DOHH2 (cell line): ENCODE data around the gene TSC1.

Source experiments
- H3F3A ChIP-seq: fragments of 200-600 bp; sonication (generic), shearing (Covaris generic); 2 replicates; pipeline ENCODE4 v1.6.0; 2016; ENCODE audit warnings: antibody characterized with exemption, mild to moderate bottlenecking; ENCODE audit not compliant: control insufficient read depth, insufficient read depth
- H3K27ac ChIP-seq: fragments of 200-600 bp; sonication (generic); 2 replicates; pipeline ENCODE4 v1.5.1; 2014; ENCODE audit warnings: low read depth, mild to moderate bottlenecking, low read length, moderate library complexity
- H3K27me3 ChIP-seq: fragments of 200-600 bp; sonication (generic); 2 replicates; pipeline ENCODE4 v1.6.1; 2014; ENCODE audit warnings: mild to moderate bottlenecking, low read length, mixed read lengths; ENCODE audit not compliant: control insufficient read depth
- H3K36me3 ChIP-seq: fragments of 200-600 bp; sonication (generic); 2 replicates; pipeline ENCODE4 v1.6.1; 2014; ENCODE audit warnings: mild to moderate bottlenecking, low read length, moderate library complexity, mixed read lengths; ENCODE audit not compliant: control insufficient read depth
- H3K4me1 ChIP-seq: fragments of 200-600 bp; sonication (generic); 2 replicates; pipeline ENCODE4 v1.6.1; 2014; ENCODE audit warnings: mild to moderate bottlenecking, low read length, mixed read lengths; ENCODE audit not compliant: control insufficient read depth
- H3K4me2 ChIP-seq: fragments of 200-600 bp; sonication (generic); 2 replicates; pipeline ENCODE4 v1.6.0; 2014; ENCODE audit warnings: mild to moderate bottlenecking, low read length, moderate library complexity
- H3K4me3 ChIP-seq: fragments of 200-600 bp; sonication (generic); 2 replicates; pipeline ENCODE4 v1.5.1; 2014; ENCODE audit warnings: mild to moderate bottlenecking, low read length, mixed read lengths
- H3K79me2 ChIP-seq: fragments of 200-600 bp; sonication (generic); 2 replicates; pipeline ENCODE4 v1.6.1; 2014; ENCODE audit warnings: mild to moderate bottlenecking, low read length, mixed read lengths; ENCODE audit not compliant: control insufficient read depth
- H3K9me2 ChIP-seq: fragments of 200-600 bp; sonication (generic); replicated peaks from 2 replicates; pipeline ENCODE4 v1.6.1; 2014; ENCODE audit warnings: mild to moderate bottlenecking, low read length, mixed read lengths; ENCODE audit not compliant: control insufficient read depth
- H3K9me3 ChIP-seq: fragments of 200-600 bp; sonication (generic); 2 replicates; pipeline ENCODE4 v1.6.1; 2014; ENCODE audit warnings: antibody characterized with exemption, low read length, mixed read lengths; ENCODE audit not compliant: control insufficient read depth, insufficient read depth
- H4K20me1 ChIP-seq: fragments of 200-600 bp; sonication (generic); 2 replicates; pipeline ENCODE4 v1.6.0; 2014; ENCODE audit warnings: low read depth, mild to moderate bottlenecking, antibody characterized with exemption, low read length, moderate library complexity; ENCODE audit not compliant: control insufficient read depth, insufficient read depth
- EZH2phosphoT487 ChIP-seq: fragments of 200-600 bp; sonication (generic); IDR thresholded peaks from 2 replicates; pipeline ENCODE4 v1.6.1; 2017; ENCODE audit warnings: borderline replicate concordance, mild to moderate bottlenecking, antibody characterized with exemption, low read length, moderate library complexity, mixed read lengths
- TF ChIP-seq, protein P1 (sequence below): fragments of 200-600 bp; sonication (generic); IDR thresholded peaks from one replicate; pipeline ENCODE4 v1.5.1; 2014; ENCODE audit warnings: antibody characterized with exemption, mild to moderate bottlenecking, low read depth, low read length; ENCODE audit not compliant: poor library complexity, severe bottlenecking

Gene TSC1

DNA sequence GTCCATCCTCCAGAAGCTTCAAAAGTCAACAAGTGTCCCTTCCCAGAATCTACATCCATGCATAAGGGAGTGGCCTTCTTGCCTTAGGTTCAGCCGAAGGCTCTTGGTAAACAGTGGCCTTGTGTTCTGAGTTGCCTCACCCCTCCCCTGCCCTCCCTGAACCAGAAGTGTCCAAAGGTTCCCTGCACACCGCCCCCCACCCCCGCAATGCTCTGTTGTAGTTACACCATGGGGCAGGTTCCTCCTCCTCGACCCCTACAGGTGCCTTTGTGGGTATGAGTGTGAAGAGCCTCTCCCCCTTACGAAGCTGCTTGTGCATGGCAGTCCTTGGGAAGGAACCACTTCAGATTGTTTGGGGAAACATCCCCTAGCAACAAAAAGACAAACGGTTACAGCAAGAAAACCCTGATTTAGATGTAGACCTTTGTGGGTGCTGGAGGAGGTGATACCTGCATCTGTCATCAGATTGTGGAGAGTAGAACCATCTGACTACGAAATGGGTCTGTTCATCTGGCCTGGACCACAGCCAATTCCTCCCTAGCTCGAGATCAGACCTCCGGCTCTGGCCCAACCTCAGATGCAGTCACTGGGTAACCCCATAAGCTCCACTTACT is 58.6 kb downstream of the TSC1 start:
- no peaks in the 10 kb centered on the region for H3K9me3 ChIP-seq
- TF ChIP-seq, protein P1, sequence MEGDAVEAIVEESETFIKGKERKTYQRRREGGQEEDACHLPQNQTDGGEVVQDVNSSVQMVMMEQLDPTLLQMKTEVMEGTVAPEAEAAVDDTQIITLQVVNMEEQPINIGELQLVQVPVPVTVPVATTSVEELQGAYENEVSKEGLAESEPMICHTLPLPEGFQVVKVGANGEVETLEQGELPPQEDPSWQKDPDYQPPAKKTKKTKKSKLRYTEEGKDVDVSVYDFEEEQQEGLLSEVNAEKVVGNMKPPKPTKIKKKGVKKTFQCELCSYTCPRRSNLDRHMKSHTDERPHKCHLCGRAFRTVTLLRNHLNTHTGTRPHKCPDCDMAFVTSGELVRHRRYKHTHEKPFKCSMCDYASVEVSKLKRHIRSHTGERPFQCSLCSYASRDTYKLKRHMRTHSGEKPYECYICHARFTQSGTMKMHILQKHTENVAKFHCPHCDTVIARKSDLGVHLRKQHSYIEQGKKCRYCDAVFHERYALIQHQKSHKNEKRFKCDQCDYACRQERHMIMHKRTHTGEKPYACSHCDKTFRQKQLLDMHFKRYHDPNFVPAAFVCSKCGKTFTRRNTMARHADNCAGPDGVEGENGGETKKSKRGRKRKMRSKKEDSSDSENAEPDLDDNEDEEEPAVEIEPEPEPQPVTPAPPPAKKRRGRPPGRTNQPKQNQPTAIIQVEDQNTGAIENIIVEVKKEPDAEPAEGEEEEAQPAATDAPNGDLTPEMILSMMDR = no peak
- TF ChIP-seq EZH2phosphoT487 = no peak
- no peaks in the 10 kb centered on the region for H3K27me3 ChIP-seq
- H3F3A ChIP-seq = peaks cover 3% of the 10 kb centered on the region; the same call in 1 of the 2 replicates
- H3K4me3 ChIP-seq = no peak overlapping the region
- H3K4me2 ChIP-seq = 0 out of 2 replicates have a peak overlapping the region, but pooled peaks have one; percentile 3
- H3K27ac ChIP-seq = no peak overlapping the region
- H3K36me3 ChIP-seq = no peaks in the 10 kb centered on the region
- no peaks in the 10 kb centered on the region for H3K9me2 ChIP-seq
- peaks cover 40% of the 10 kb centered on the region for H3K4me1 ChIP-seq
- no peaks in the 10 kb centered on the region for H3K79me2 ChIP-seq
- H4K20me1 ChIP-seq = 0 out of 2 replicates have a peak, but pooled peaks cover 2% of the 10 kb centered on the region

DNA sequence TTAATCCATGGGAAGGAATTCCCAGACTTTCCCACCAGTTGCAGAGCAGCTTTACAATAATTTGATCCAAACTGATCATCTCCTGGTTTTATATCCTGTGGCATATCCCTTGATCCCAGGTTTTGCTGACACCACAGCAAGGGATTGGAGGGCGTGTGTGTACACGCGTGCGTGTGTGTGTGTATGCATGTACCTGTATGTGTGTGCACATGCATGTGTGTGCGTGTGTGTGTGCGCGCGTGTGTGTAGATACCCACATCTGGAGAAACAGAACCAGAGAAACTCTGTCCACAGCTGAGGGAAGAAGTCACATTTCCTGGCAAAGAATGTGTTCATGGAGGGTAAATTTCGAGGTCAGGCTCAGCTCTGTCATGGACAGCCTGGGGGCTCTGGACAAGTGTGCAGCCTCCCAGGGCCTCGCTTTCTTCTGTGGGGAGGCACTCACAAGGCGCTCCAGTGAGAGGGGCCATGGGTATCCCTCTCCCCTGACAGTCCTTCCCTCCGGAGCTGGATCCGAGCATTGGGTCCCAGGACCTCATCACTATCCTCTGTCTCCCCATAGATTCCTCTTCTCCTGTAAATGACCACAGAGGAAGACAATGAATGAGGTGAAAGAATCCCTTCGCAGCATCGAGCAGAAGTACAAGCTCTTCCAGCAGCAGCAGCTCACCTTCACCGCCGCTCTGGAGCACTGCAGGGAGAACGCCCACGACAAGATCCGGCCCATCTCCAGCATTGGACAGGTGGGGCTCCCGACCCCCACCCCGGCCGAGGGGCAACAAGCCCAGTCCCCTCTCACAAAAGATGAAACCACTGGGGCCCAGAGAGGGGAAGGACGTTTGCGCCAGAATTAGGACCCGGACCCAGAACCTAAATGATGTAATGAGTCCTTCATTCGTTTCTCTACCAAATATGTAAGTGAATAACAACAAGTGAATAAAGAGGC is 60.8 kb downstream of the TSC1 start:
- Histone ChIP-seq H3K27ac (no peak overlapping the region), H3K27me3 (no peaks in the 10 kb centered on the region), H4K20me1 (0 out of 2 replicates have a peak, but pooled peaks cover 2% of the 10 kb centered on the region), H3K9me3 (no peaks in the 10 kb centered on the region), H3K4me1 (peaks cover 35% of the 10 kb centered on the region), H3K4me2 (no peak overlapping the region), H3K9me2 (no peaks in the 10 kb centered on the region), H3K36me3 (no peaks in the 10 kb centered on the region), H3K79me2 (no peaks in the 10 kb centered on the region), H3F3A (peaks cover 11% of the 10 kb centered on the region), H3K4me3 (no peak overlapping the region)
- TF ChIP-seq, protein P1 = no peak
- no peak for TF ChIP-seq EZH2phosphoT487

DNA sequence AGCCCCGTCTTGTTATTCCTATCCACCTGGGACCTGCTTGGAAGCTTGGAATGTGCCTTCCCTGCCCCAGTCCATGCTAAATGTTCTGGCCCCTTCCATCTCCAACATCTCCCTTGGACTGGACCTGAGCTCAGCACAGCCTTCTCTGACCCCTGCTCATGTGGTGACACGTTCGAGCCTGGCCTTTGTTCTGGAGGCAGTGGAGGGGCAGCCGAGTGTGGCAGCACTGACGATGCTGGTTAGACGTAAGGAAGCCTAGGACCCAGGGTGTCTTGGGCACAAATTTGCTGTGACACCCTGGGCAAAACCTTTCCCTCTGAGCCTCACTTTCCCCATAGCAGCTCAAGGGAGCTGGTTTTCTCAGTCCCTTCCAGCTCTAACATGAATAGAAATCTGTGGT is 61.8 kb downstream of the TSC1 start:
- Histone ChIP-seq H3K9me3 (no peaks in the 10 kb centered on the region), H3K4me3 (no peak overlapping the region), H3K36me3 (0 out of 2 replicates have a peak, but pooled peaks cover 2% of the 10 kb centered on the region), H3K4me2 (no peak overlapping the region), H3K27me3 (no peaks in the 10 kb centered on the region), H3K27ac (no peak overlapping the region), H3K4me1 (peaks cover 25% of the 10 kb centered on the region), H3K79me2 (no peaks in the 10 kb centered on the region), H4K20me1 (no peaks in the 10 kb centered on the region), H3K9me2 (no peaks in the 10 kb centered on the region), H3F3A (peaks cover 11% of the 10 kb centered on the region)
- TF ChIP-seq EZH2phosphoT487 = no peak
- TF ChIP-seq, protein P1 = no peak
